Dedifferentiated amniotic fluid mesenchymal stem cell (primary cell): ENCODE results near the gene NCR2.
"Not testable (repeated sequence)": the region's sequence is repeated elsewhere in the genome, so short reads cannot be mapped to it uniquely, and the experiment has no call there.

ENCODE experiments used
- DNase-seq: peaks from one replicate; pipeline ENCODE4 v3.0.0-alpha.2; 2016; ENCODE audit errors: extremely low spot score

NCR2 gene, protein sequence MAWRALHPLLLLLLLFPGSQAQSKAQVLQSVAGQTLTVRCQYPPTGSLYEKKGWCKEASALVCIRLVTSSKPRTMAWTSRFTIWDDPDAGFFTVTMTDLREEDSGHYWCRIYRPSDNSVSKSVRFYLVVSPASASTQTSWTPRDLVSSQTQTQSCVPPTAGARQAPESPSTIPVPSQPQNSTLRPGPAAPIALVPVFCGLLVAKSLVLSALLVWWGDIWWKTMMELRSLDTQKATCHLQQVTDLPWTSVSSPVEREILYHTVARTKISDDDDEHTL

DNA sequence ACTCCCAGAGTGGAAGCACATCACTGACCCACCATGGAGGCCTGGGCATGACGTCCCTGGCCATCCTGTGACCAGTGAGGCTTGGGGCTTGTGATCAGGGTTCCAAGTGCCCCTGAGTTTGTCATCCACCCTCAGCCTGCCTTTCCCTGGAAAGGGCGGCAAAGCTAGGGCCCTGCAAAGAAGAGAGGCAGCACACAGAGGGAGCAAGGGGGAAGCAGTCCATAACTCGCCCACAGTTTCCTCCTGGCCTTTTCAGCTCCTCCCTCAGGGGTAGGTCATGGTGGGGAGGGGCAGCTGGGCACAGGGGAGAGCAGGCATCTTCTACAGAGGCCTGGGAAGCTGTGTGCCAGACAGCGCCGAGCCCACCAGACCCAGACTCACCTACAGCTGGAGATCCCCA lies at the start of gene NCR2:
NCR2 (plus strand) TSS at position 313 of the 400 bp plus-strand sequence. CDS start 269 bp downstream, outside the sequence.
- DNase-seq: no peak

DNA sequence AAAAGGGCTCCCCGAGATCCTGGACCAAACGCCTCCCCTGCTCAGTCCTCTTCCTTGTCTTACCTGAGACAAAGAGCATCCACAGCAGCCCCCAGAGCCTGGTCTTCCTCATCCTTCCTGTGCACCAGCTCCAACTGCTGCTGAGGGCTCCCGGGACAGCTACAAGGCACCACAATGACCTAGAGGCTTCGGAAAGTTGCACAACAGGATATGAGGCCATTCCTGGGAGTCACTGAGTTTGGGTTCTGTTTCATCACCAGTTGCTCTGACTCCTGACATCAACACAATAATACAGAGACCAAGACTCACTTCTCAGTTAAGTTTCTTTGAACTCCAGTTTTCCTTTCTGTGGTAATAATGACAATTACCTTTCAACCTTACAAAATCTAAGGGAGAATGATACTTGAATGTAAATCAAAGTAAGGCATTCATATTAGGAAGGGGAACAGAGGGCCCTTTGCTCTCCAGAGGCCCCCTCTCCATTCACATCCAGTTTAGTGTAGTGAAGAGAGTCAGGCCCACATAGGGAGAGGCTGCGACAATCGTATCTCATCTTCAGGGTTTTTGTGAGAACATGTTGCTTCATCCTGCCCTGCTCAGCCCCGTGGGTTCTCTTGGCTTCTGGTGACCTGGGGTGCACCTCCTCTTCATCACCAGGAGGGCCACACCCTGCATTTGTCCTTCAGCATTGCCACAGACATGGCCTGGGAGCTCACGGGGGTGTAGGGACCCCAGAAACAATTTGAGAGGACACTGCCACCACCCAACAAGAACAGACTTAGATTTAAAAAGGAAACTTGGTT lies 48.7 kb upstream of the NCR2 start, which contains the start of gene TREM1:
TREM1 (minus strand) TSS at position 139 of the 803 bp plus-strand sequence; CDS start at position 112, 27 bp downstream.
- DNase-seq: no peak

DNA sequence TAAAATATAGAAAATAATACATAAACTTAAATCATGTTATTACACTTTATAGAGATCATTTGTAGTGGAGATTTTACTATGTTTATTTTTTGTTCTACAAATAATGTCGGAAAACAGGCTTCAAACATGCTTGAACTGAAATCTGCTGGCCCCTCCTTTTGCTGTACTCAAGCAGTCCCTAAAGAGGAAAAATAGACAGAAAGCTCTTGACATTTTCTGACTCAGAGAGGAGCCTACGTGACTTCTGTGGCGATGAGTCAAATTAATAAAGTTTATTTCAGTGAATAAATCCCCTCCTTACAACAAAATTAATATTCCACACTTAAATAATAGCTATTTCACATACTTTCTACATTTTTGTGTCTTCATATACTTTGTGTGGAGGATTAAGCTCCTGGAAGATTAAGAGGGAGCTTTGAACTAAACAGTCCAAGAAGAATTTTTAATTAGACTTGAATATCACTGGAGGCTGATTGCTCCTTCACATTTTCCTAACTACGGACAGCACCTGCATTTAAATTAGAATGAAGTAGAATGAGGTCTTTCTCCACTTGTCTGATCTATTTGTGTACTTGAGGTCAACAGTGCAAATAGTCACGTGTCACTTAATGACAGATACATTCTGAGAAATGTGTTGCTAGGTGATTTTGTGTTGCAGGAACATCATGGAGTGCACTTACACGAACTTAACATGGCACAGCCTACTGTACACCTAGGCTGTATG lies 47.2 kb upstream of the NCR2 start:
- no peak for DNase-seq

DNA sequence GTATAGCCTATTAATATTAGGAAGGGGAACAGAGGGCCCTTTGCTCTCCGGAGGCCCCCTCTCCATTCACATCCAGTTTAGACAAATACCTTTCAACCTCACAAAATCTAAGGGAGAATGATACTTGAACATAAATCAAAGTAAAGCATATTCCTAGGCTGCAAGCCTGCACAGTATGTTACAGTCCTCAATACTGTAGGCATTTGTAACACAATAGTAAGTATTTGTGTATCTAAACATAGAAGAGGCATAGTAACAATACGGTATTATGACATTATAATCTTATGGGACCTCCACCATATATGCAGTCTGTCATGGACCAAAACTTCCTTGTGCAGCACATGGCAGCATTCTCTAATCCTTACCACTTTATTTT lies 46.7 kb upstream of the NCR2 start:
- DNase-seq: no peak

DNA sequence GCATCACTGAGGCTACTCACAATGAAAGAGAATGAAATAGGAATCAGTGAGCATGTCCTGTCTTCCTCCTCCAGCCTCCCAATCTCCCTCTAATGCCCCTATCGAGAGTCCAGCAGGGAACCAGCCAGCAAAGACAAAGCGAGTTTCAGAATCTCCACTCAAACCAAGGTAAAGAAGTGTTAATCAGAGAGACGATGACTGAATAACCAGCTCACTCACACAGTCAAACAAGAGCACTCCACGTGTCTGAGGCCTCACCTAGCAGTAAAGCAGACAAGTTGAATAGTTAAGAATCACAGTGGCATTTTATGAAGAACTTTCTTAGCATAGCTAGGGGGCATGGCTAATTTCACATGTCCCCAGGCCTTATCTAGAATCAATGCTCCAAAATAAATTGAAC lies 45.6 kb upstream of the NCR2 start:
- no peak for DNase-seq

DNA sequence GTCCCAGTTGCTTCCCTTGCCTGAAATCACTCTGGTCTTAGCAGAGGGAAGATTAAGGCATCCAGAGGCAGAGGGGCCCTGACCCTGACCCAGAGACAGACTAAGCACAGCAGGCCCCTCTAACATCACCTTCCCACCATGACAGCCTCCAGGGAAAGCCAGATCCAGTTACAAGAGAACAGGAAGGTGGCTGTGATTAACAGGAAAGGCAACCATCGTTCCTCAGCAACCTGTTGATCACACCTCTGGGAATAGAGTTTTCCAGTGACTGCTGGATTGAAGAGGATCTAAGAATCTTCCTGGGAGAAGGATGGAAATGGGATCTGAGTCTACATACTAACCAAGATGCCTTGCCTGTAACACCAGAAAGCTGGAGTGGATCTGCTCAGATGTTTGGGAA lies 43.7 kb upstream of the NCR2 start:
- no peak for DNase-seq

DNA sequence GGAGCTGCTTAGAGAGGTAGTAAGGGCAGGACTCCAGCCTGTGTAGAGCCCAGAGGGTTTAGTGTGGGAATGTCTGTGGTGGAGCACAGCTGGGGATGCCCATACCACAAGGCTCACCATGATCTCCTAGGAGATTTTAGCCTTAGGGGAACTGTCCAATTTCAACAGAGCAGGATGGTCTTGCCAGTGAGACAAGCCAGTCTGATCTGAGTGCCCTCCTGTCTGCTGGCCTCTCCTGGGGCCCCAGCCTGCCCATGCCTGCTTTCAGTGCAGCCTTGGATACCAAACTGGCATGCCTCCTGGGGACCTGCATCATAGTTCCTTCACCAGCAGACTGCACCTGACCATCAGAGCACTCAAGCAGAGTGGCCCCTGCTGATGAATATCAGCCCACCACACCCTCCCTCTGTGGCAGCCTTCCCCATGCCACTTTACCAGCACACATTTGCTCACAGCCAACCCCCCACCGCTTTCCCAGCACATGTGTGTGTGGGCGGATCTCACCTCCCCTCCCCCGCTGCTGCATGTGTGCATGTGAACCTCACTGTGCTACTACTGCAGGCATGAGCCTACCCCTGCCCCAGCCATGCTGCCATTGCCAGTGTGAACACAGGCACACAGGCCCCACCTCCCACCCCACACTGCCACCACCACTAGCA lies 41.1 kb upstream of the NCR2 start:
- DNase-seq: no peak

DNA sequence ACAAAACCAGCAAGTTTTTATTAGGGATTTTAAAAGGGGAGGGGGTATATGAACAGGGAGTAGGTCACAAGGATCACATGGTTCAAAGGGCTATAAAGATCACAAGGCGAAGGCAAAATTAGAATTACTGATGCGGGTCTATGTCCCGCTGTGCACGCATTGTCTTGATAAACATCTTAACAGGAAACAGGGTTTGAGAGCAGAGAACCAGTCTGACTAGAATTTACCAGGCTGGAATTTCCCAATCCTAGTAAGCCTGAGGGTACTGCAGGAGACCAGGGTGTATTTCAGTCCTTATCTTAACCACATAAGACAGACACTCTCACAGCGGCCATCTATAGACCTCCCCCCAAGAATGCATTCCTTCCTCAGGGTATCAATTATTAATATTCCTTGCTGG lies 38.2 kb upstream of the NCR2 start:
- DNase-seq: not testable (repeated sequence)

DNA sequence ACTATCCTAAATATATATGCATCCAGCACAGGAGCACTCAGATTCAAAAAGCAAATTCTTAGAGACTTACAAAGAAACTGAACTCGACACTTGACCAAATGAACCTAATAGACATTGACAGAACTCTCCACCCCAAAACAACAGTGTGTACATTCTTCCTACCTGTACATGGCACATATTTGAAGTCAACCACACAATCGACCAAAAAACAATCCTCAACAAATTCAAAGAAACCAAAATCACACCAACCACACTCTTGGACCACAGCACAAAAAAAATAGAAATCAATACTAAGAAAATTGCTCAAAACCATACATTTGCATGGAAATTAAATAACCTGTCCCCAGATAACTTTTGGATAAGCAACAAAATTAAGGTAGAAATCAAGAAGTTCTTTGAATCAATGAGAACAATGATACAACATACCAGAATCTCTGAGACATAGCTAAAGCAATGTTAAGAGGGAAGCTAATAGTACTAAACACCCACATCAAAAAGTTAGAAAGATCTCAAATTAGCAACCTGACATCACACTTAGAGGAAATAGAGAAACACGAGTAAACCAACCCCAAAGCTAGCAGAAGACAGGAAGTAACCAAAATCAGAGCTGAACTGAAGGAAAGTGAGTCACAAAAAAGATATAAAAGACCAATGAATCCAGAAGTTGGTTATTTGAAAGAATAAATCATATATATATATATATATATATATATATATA lies 36.5 kb upstream of the NCR2 start:
- DNase-seq: no peak

DNA sequence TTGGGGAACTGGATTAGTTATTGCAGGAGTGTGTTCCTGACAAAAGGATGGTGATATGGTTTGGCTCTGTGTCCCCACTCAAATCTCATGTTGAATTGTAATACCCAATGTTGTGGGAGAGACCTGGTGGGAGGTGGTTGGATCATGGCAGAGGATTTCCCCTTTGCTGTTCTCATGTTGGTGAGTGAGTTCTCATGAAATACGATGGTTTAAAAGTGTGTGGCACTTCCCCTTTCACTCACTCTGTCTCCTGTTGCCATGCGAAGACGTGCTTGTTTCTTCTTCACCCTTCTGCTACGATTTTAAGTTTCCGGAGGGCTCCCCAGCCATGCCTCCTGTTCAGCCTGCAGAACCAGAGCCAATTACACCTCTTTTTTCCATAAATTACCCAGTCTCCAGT lies 32.8 kb upstream of the NCR2 start:
- DNase-seq: no peak

DNA sequence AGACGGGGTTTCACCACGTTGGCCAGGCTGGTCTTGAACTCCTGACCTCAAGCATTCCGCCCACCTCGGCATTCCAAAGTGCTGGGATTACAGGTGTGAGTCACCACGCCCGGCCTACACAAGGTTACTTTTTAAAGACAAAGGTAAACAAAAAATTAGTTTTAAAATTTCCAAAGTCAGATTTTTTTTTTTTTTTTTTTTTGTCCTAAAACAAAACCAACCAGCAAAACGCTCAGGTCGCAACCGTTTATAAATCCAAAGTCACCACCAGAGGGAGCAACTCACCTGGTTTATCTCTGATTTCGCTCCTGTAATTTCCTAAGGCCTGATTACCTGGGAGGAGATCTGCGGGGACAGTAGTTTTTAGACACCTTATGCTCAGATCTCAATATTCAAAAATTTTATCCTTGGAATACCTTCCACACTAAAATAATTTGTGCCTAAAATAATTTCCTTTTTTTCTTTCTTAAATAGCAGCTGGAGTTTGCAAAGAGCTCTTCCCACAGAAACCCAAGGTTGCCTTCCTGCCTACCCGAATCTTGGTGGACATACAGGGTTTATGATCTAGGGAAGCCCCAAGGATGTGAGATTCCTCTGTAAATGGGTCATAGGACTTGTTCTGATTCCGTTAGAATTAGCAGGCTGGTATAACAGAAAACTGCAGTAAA lies 29.1 kb upstream of the NCR2 start:
- DNase-seq: no peak

DNA sequence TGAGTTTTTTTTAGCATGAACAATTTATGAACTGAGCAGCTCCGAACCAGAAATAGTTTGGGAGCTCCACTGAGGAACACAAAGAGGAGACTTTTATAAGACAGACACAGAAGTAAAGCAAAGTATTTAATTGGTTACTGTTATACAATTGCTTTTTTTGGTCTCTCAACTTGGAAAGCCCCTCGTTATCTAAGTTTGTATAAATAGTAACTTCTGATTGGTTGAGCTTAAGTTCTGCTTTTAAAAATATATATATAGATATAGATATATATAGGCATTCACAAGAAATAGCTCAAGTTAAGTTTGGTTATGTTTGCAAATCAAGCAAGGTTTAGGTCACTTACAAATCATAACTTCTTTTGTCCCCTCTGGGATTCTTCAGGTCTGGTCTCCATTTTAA lies 20.2 kb upstream of the NCR2 start:
- DNase-seq: no peak

DNA sequence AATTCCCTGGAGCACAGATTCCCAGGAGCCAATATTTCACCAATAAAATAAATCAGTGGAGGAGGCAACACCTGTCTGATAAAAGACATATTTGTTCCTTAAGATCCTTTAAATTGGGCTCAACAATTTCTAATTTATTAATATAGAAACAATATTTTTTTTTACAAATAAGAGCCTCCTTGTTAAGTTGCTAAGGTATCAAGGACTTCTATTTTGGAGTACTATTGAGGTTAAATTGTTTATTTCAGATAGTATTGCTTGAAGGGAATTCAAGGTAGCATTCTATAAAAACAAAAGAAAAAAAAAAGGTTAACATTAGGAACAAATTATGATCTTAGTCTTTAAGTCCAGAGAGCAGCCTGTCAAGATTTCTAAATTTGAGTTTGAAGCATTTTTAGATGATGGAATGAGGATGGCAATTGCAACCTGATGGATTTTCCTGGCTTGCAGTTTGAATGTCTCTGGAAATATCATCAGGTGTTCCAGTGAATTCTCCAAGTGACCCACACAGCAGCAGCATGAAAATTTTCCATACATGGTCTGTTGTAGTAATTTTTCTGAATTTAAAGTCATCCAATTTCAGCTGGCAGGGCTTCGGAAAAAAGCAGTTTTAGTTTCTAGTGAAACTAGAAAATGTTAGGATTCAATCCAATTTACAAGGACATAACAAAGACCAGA lies 19.3 kb upstream of the NCR2 start:
- no peak for DNase-seq

DNA sequence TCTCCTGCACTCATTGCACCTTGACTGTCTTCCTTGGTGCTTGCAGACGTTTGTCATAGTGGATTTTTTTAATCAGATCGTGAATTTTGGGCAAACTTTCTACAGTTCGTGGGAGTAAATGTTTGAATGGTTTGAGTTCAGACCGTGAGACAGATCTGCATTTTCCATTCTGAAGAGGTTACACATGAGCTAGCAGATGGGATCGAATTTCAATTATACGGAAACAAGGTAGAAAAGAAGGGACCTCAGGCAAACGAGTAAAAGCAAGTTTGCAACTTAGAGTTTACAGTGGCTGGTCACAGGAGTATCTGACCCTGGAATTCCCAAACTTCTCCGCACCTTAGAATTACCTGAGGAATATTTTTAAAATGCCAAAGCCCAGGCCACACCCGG lies 17.2 kb upstream of the NCR2 start:
- DNase-seq: no peak

DNA sequence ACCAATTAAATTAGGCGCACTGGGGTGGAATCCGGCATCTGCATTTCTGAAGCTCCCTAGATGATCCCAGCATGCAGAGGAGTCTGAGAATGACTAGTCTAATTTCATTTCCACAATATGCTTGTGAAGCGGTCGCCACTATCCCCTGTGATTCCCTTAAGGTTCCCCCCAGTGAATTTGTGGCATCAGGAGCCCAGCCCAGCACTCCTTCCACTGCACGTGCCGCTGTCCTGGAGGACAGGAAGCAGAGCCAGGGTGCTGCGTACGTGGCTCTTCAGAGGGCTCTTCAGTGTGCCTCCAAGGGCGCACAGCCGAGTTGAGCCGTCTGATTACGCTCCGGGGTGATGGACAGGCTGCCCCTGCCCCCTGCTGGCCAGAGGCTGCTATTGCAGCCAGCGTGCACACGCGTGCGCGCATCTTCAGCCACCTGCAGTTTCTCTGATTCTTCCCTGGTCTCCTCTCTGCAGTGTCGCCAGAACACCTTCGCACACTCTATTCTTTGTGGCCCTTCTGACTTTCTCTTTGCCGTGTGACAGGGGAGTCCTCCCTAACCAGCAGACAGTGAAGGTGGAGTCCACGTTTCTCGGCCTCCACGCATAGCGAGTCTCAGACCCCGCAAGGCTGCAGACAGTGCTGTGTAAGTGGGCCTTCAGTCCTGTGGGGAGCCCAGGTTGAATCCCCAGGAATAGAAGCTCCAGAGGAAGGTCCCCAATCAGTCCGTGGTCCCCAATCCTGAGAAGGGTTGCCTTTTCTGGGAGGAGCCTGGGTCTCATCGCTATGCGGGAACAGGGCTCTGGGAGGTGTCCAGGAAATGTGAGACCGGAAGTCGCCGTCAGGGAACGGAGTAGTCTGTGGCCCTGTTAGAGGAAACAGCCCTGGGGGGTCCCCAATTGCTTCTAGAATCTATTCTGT lies 16.5 kb upstream of the NCR2 start:
- DNase-seq: peak; percentile 62

DNA sequence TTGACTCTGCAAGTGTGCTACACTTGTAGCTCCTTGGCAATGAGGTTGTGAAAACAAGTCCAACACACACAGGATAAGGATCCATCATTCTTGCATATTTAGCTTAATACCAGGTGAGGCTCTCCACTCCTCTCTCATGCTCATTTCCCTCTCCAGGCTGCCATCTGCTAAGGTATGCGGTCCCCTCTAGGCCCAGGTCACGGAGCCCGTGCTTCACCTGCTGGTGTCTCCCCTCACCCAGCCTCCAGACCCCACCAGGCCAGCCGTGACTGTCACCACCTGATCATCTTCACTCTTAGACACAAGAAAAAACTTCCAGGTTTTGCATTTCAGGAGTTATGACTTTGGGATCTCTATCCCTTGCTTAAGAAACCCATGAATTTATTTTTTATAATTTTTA lies 14.2 kb upstream of the NCR2 start:
- DNase-seq: no peak

DNA sequence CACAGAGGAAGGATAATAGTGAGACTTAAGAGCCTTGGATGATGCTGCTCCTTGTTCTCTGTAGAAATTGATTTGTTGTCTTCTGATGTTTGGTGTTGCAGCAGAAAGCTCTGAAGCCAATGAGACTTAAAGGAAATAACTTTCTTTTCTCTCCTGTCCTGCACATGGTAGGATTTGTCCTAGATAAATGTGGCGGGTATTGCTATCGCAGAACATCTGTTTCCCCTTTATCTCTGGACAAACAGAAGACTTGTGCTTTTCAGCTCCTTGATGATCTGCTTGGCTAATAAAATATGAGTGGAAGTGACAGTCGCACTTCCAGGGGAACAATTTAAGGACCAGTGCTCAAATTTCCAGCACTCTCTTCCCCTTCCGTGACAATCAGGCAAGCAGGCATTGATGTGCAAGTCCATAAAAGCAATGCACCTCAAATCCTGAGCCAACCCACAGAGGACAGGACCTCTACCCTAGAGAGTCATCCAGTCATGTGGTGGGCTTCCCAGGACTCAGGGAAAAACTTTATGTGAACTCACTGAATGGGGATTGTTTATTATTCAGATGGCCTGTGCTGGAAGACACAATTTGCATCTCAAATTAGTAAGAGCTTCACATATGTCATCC lies 9.9 kb upstream of the NCR2 start:
- no peak for DNase-seq

DNA sequence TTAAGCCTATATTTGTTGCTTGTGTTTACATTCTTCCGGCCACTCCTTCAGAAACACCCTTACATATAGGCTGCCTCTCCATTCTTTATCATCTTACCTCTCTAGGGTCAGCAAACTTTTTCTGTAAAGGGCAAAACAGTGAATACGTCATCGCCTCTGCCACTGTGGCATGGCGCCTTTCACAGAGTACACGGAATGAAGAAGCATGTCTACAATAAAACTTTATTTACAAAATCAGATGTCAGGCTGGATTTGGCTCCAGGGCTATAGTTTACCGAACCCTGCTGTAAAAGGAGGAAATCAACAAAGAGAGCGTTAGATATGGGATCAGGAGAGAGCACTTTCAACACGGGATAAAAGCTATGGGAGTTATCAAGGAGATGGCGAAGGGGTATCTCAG lies 9.3 kb upstream of the NCR2 start:
- no peak for DNase-seq

DNA sequence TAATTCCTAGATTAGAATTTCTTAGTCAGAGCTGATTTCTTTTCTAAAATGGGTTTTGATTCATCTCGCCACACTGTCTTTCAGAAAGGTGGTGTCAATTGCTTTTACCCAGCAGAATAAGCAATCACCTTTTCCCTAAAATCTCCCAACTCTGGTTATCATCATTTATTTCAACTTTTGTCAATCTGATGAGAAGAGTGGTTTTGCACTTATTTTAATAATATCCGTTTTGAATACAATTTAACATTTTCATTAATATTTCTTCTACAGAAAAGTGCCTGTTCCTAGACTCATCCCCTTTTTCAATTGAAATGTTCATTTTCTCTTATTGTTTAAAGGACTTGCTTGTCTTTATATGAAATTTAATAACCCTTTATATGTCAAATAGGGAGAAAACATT lies 8.2 kb upstream of the NCR2 start:
- no peak for DNase-seq
